Testis (tissue), 3 donors: ENCODE measurements around the gene RCN1. TPM values are rescaled to one million over a fixed set of nuclear protein-coding genes. Genes with fewer than 3 reads are reported as not detected.
"Not testable (repeated sequence)": the region's sequence is repeated elsewhere in the genome, so short reads cannot be mapped to it uniquely, and the experiment has no call there.

Source experiments
- DNase-seq: peaks from one replicate; pipeline ENCODE4 v3.0.0-alpha.2; 2019
- H3K27ac ChIP-seq, 2 donors: fragments of 200-600 bp; sonication (generic); one replicate each; pipeline ENCODE4 v1.5.1; 2019
- H3K27me3 ChIP-seq: fragments of 200-600 bp; sonication (generic); one replicate; pipeline ENCODE4 v1.5.1; 2019
- H3K36me3 ChIP-seq: fragments of 200-600 bp; sonication (generic); one replicate; pipeline ENCODE4 v1.5.1; 2017; ENCODE audit warnings: low read depth; ENCODE audit errors: missing control alignments
- H3K4me1 ChIP-seq: fragments of 200-600 bp; sonication (generic); one replicate; pipeline ENCODE4 v1.5.1; 2019
- H3K4me3 ChIP-seq, 2 donors: fragments of 200-600 bp; sonication (generic); one replicate each; pipeline ENCODE4 v1.5.1; 2017 to 2019
- H3K9me3 ChIP-seq: fragments of 200-600 bp; sonication (generic); one replicate; pipeline ENCODE4 v1.5.1; 2017
- CTCF ChIP-seq, 3 experiments: fragments of 450-650 bp in 2 of 3; fragments of 200-600 bp in 1 of 3; sonication (generic) in 1 of 3; IDR thresholded peaks; one replicate each; pipeline ENCODE4 v1.5.1; 2016 to 2019; ENCODE audit warnings: antibody characterized with exemption in 3 of 3, mild to moderate bottlenecking in 2 of 3, moderate library complexity in 1 of 3
- POLR2A ChIP-seq: fragments of 450-650 bp; IDR thresholded peaks from one replicate; pipeline ENCODE4 v1.6.1; 2017; ENCODE audit warnings: antibody characterized with exemption, mild to moderate bottlenecking, moderate library complexity
- WGBS, 2 donors: methylation state at CpG; one replicate each; pipeline ENCODE4 v1.1.5; 2018; 5-methylcytosine and 5-hydroxymethylcytosine counted together
- intact Hi-C: fragments of 100-400 bp; cut with DNase I; formaldehyde crosslinking; loops from one replicate; pipeline ENCODE4 v1.15.1; 2023; ENCODE audit warnings: low total_unique reads
- polyA plus RNA-seq: library from polyadenylated mRNA; stranded (reverse); fragments of 350-450 nt; fragmentation: Illumina TruSeq; extraction: RNeasy Lipid Tissue Mini Kit (QIAGEN cat#74804); gene quantifications from one replicate; pipeline ENCODE4 v1.2.3, GENCODE V29; 2014; ENCODE audit warnings: low read depth, low replicate concordance; ENCODE audit not compliant: insufficient read depth
- total RNA-seq, 2 donors: library from RNA; depleted of rRNA; stranded (reverse); fragments of >200 nt; gene quantifications; one replicate each; pipeline ENCODE4 v1.2.3, GENCODE V29; 2016

RCN1 gene
- total and polyA plus RNA-seq, 3 donors from 2014 or later = 44.4 to 82.6 (median 47.3) TPM

DNA sequence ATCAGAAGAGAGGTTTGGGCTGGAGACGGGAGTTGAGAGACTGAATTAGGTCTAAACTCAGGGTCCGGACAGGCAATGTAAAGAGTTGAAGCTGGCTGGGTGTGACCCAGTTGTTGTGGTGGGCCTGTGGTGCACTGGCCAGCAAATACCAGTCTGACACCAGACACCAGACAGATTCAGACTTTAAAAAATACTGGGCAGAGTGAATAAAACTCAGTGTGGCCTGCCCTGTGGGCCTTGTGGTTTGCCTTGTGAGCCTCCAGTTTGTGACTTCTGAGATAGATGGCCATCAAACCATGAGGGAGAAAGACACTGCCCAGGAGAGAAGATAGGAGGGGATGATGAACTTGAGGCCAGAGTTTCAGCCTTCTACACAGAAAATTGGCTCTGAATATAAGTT, 25.8 kb downstream of the RCN1 start:
- H3K4me3 ChIP-seq = no peak overlapping the region
- no peaks in the 10 kb centered on the region for H3K9me3 ChIP-seq
- no peak for DNase-seq
- H3K4me1 ChIP-seq = peaks cover 7% of the 10 kb centered on the region
- H3K36me3 ChIP-seq = no peaks in the 10 kb centered on the region
- 88 to 94% methylated on average over 2 of the region's 2 CpGs for WGBS, 2 donors
- TF ChIP-seq CTCF (IDR thresholded peaks at IDR 0.05) (no peak), POLR2A (no peak)
- H3K27ac ChIP-seq = no peak overlapping the region
- no peaks in the 10 kb centered on the region for H3K27me3 ChIP-seq
- intact Hi-C loops = no loop called here

DNA sequence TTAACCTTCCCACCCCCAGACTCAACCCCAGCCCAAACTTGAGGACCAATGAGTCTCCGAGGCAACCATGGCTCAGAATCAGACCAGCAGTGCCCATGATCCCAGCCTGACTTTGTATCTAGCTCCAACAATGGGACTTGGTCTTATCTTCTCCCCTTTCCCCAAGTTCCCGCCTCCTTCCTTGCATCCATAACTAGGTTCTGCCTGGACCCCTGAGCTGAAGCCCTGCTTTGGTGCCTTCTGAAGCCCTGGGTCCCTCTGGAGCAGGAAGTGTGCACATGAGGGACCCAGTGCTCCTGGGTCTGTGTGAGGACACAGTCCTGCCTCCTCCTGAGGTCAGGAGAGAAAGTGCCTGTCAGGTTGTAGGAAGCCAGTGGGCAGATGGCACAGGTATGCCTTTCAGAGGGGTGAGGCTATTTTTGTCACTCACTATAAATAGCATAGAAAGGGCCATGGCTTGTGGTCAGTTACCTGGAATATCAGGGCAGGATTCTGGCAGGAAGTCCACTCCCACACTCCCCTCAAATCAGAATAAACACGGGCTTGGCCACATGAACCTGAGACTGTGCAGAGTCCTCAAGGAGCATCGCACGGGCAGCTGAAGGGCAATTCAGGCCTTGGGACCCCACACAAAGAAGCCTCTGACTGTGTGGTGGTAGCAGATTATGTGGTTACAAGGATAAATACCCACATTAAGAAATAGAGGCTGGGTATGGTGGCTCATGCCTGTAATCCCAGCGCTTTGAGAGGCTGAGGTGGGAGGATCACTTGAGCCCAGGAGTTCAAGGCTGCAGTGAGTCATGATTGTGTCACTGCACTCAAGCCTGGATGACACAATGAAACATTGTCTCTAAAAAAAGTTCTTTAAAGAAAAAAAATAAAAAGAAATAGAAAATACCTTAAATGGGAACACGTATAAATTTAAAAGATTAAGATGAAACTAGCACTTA, 27.4 kb downstream of the RCN1 start:
- Histone ChIP-seq H3K4me1 (peaks cover 5% of the 10 kb centered on the region), H3K27ac (no peak overlapping the region), H3K27me3 (no peaks in the 10 kb centered on the region), H3K9me3 (no peaks in the 10 kb centered on the region), H3K4me3 (no peak overlapping the region), H3K36me3 (no peaks in the 10 kb centered on the region)
- WGBS, 2 donors = 66 to 70% methylated on average over 7 of the region's 7 CpGs
- intact Hi-C loops = no loop called here
- TF ChIP-seq CTCF (IDR thresholded peaks at IDR 0.05) (no peak), POLR2A (no peak)
- peak; percentile 78 for DNase-seq

DNA sequence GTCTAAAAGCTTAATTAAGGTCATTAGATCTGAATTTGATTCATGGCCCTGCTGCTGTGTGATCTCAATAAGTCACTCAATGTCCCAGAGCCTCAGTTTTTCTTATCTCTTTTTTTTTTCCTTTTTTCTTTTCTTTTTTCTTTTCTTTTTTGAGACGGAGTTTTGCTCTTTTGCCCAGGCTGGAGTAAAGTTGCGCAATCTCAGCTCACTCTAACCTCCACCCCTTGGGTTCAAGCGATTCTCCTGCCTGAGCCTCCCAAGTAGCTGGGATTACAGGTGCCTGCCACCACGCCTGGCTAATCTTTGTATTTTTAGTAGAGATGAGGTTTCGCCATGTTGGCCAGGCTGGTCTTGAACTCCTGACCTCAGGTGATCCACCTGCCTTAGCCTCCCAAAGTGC, 28.3 kb downstream of the RCN1 start:
- DNase-seq, H3K4me3 ChIP-seq, H3K9me3 ChIP-seq, H3K27ac ChIP-seq, H3K27me3 ChIP-seq, H3K36me3 ChIP-seq, H3K4me1 ChIP-seq, intact Hi-C loops: not testable (repeated sequence)
- 86 to 87% methylated on average over 5 of the region's 5 CpGs for WGBS, 2 donors

DNA sequence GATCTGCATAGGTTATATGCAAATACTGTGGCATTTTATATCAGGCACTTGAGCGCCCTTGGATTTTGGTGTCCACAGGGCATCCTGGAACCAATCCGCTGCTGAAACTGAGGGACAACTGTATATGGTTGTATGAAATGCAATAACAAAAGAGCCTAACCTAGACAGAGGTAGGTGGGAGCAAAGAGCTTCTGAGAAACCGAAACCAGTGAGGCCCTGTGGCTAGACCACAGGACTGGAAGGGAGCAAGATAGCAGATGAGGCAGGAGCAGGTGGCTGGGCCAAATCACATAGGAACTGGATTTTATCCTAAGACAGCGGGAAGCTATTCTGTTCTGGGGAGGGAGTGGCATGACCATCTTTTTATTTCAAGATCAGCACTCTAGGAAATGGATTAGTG, 30.1 kb downstream of the RCN1 start:
- intact Hi-C loops = no loop called here
- WGBS, 2 donors = 95 to 97% methylated on average over 4 of the region's 4 CpGs
- Histone ChIP-seq H3K4me3 (no peak overlapping the region), H3K27ac (no peak overlapping the region), H3K27me3 (no peaks in the 10 kb centered on the region), H3K9me3 (no peaks in the 10 kb centered on the region), H3K36me3 (no peaks in the 10 kb centered on the region), H3K4me1 (no peaks in the 10 kb centered on the region)
- TF ChIP-seq CTCF (IDR thresholded peaks at IDR 0.05) (no peak), POLR2A (no peak)
- DNase-seq = no peak

- intact Hi-C loops = no loop called here
- no peaks in the 10 kb centered on the region for H3K27me3 ChIP-seq
- H3K9me3 ChIP-seq = no peaks in the 10 kb centered on the region
- WGBS, 2 donors = 70 to 86% methylated on average over 2 of the region's 2 CpGs
- H3K36me3 ChIP-seq = no peaks in the 10 kb centered on the region
- H3K4me1 ChIP-seq = no peaks in the 10 kb centered on the region
- no peak for TF ChIP-seq CTCF (IDR thresholded peaks at IDR 0.05)
- no peak for TF ChIP-seq POLR2A
- H3K27ac ChIP-seq = no peak overlapping the region
- H3K4me3 ChIP-seq = no peak overlapping the region
- no peak for DNase-seq
Observed at GRCh38 chr11:32122200-32122599, 31.3 kb downstream of the RCN1 start.
